ENCODE data around the gene RNF223.

- TF ChIP-seq CTCF (IDR thresholded peaks at IDR 0.05) = no peak
- no peak for TF ChIP-seq EZH2 (IDR thresholded peaks at IDR 0.05)
Observed at GRCh38 chr1:1073743-1074587, at the start of gene RNF223.

All from neural progenitor cell (in vitro differentiated cells).